ENCODE results near the gene ZIC5.

Gene ZIC5

GRCh38 chr13:99975626-99976025 lies 4.1 kb upstream of the ZIC5 start:
- DNase-seq: no peak

- no peak for DNase-seq
Observed at GRCh38 chr13:99974939-99975561, 3.5 kb upstream of the ZIC5 start.

- peak in 1 of 4 experiments; percentile 2 for DNase-seq
Observed at GRCh38 chr13:99974296-99974938, 2.9 kb upstream of the ZIC5 start.

GRCh38 chr13:99973808-99974185 lies 2.2 kb upstream of the ZIC5 start:
- no peak for DNase-seq

DNA sequence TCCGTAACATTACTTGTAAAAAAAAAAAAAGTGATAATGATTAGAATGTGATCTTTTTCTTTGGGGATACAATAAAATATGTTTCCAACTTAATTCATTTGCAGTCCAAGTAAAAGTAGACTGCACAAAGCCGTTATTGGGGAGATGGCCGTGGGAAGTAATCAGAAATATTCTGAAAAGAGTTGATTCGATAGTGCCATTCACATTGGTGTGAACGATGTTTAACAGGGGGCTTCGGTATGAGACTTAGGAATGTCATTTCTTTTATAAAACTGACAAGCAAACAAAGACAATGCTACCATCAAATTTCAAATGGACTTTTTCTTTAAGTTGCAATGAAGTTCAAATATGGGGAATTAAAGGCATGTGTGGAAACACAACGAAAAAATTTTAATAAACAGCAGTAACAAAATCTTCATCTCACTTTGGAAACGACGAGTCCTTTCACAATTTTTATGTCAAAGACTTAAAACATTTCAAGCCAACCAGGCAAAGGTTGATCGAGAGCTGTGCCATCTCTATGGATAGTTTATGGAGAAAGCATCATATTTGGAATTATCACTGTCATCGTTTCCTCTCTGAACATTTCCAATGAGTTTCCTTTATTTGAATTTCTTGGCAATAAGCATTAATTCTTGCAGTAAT lies 1.7 kb upstream of the ZIC5 start:
- DNase-seq: peak in 1 of 4 experiments; percentile 6

- DNase-seq: peak in 1 of 4 experiments; percentile 6
Observed at GRCh38 chr13:99972190-99972731, 694 bp upstream of the ZIC5 start.

- peak in 1 of 4 experiments; percentile 19 for DNase-seq
Observed at GRCh38 chr13:99970651-99971575, 654 bp downstream of the ZIC5 start.

- DNase-seq: peak in 2 of 4 experiments; percentile 46 to 47
Observed at GRCh38 chr13:99969919-99970650, 1.5 kb downstream of the ZIC5 start.

- peak in 1 of 4 experiments; percentile 4 for DNase-seq
Observed at GRCh38 chr13:99969453-99969918, 2.1 kb downstream of the ZIC5 start.

DNA sequence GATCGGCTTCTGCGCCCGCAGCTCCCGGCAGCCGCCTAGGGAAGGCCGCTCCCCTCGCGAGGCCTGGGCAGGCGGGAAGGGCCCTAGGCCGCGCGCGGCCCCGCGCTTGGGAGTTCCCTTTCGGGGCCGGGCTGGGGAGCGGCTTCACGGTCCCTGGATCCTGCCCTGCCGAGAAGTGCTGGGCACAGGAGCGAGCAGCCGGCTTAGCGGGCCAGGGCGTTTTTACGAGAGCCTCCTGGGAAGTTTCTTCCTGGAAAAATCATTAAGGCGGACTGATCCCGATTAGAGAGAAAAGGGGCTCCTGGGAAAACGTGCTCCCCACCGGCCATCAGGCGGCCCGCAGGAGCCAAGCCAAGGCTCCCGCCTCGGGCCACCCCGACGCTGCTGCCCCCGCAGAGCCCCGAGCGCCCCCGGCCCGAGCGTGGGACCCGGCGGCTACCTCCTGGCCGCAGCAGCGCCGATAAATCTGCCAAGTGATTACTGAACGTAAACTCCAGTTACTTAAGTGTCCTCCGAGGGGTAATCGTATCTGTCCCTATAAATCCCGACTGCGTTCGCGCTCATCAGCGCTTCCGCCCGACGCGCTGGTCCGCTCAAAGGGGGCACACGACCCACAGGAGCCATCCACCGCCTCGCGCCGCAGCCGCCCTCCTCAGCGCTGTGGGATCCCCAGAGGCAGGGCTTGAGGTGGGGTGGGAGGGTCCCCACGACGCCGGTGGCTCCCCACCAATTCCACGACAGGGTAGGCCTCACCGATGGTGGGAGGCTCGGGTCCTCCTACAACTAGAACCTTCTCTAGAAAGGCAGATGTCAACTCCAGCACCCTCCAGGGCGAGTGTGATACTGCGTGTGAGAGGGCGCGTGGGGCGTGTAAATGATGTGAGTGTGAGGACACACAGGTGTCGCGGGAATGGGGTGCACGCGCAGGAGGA lies 2.8 kb downstream of the ZIC5 start:
- peak in 3 of 4 experiments; percentile 26 to 68 (median 56) for DNase-seq

DNA sequence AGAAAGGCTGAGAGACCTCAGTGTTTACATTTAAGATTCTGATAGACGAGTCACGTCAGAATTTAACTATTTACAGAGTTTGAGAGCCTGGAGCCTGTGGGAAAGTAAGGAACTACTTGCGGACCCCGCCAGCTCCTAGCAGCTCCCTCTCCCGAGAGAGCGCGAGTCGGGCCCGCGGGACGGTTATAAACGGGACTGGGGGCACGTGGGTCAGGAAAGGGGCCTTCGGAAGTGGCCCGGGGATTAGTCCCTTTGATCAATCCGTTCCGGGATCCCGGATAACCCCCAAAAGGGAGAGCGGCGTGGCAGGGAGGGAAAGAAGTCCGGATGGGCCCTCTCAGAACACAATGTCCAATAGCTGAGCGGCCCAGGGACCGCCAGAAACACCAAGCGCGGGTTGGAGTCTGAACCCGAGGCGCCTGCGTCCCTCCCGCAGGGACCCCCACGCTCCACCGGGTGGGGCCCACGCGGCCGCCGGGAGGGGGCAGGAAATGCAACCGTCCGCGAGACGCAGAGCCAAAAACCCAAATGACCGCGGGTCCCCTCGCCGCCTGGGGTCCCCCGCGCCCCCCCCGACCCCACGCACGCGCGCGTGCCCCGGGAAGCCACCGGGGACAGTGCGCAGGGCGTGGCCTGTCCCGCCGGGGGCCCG lies 3.6 kb downstream of the ZIC5 start:
- no peak for DNase-seq

DNA sequence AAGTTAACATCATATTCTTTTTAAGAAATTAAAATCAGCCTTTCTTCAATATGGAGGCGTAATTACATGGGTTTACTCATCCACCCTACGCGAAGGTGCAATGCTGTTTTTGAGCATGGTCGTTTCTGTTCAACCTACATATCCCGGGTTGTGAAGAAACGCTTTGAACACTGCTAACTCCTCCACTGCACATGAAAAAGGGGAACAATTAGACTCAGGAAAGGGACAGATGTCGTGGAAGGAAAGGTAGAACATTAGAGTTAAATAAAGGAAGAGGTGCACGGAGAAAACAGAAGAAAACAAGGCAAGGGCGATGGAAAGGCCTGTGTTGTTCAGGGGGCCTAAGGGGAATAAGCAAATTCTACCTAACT lies 4.1 kb downstream of the ZIC5 start:
- no peak for DNase-seq

- no peak for DNase-seq
Observed at GRCh38 chr13:99966064-99966805, 5.3 kb downstream of the ZIC5 start.

DNA sequence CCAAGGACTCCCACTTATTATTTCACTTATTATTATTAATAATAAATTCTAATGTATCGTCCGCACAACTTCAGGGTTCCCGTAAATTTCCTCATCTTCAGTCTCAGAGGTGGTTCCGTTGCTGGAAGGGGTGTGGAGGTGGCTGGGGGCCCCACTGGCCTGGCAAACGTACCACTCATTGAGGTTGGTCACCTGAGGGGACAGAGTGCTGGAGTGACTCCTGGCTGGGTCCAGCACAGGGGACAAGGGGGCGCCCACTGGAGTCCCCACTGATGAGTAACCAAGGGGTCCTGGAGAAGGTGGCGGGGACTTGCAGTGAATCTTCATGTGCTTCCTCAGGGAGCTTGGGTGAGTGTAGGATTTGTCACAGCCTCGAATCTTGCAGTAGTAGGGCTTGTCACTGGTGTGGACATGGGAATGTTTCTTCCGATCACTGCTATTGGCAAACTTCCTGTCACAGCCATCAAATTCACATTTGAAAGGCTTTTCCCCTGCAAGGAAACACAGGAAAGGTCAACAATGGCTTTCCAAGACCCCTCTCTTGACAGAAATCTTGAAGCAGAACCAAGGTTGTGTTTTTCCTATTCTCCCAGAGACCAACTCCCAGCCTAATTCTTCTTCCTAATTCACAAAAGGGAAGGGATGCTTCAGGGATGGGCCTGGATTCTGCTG lies 6.1 kb downstream of the ZIC5 start:
- DNase-seq: no peak

DNA sequence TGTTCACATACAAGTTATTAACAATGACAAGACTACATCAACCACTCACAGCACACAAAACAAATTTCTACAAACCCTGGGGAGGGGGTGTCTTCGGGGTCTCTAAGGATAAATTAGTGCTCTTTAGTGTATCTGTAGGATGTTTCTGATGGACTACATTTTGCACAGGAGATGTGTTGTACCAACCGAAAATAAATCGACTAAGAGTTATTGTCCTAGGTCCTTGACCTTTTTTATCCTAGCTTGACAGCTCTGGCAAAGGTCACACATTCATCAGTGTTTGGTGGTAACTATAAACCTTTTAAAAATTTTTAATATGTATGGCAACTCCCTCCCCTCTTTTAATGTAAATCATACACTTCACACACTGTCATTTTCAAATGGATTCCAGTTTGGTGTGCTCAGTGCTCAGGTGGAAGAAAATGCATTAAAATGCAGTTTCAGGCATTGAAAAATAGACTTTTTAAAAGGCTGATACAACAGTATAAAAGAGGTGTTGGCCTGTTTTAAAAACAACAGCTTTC lies 7.7 kb downstream of the ZIC5 start:
- DNase-seq: no peak

GRCh38 chr13:99962242-99962641 lies 9.3 kb downstream of the ZIC5 start:
- no peak for DNase-seq

- no peak for DNase-seq
Observed at GRCh38 chr13:99961636-99962035, 9.9 kb downstream of the ZIC5 start.

DNA sequence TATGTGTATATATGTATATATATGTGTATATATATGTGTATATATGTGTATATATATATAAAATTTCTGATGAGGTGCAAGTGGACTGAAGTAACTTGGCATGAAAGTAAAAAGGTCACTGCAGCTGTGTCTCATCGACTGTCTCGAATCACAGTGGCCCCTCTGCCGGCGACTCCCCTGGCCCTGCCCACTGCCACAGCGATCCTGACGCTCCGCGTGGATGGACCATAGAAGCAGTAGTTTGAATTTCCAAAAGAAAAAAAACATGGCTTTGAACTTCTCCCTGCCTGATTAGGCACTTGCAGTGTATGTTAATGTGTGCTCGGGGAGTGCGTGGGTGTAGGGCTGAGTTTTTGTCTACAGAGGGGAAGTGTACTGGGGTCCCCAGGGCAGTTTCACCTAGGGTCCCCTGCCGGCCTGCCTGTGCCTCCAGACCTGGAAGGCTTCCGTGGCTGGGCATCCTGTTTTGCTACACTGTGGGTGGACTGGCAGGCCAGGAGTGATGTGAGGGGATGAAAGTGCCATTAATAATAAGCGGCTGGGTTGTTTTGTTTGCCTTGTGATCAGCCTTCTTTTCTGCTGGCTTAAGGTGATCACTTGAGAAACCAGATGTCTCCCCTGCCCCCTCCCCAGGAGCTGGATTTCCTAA lies 10.8 kb downstream of the ZIC5 start:
- DNase-seq: no peak
